ENCODE data around the gene ARL4D.
"Not testable (repeated sequence)": the region's sequence is repeated elsewhere in the genome, so short reads cannot be mapped to it uniquely, and the experiment has no call there.

The ARL4D gene

GRCh38 chr17:43400943-43401717 lies 2.3 kb downstream of the ARL4D start:
- no peak overlapping the region for H3K4me3 Mint-ChIP-seq
- DNase-seq (no peak), ATAC-seq (no peak)
- peaks cover 32% of the 10 kb centered on the region for H3K4me1 Mint-ChIP-seq
- H3K27me3 Mint-ChIP-seq, result no peaks in the 10 kb centered on the region
- no peak overlapping the region for H3K27ac Mint-ChIP-seq
- H3K9me3 Mint-ChIP-seq, result no peaks in the 10 kb centered on the region

DNA sequence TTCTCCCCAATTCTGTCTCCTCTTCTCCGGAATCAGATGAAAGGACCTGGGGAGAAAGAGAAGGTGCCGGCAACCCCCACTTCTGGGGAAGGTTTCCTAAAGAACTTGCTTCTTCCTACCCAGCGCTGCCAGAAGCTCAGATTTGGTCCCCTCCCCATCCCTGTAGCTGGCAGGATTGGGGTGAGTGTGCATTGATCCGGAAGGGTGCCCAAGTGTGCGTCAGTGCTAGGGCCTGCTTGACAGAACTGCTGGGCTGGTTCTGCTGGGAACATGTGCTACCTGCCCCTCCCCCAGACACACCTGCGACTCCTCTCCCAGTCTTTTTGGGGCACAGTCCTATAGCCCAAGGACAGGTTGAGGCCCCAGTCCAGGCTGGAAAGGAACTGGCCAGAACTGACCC lies 3.3 kb downstream of the ARL4D start:
- no peaks in the 10 kb centered on the region for H3K27me3 Mint-ChIP-seq
- H3K4me1 Mint-ChIP-seq, result peaks cover 32% of the 10 kb centered on the region
- H3K9me3 Mint-ChIP-seq, result no peaks in the 10 kb centered on the region
- DNase-seq (no peak), ATAC-seq (no peak)
- no peak overlapping the region for H3K4me3 Mint-ChIP-seq
- H3K27ac Mint-ChIP-seq, result no peak overlapping the region

- H3K27me3 Mint-ChIP-seq, result no peaks in the 10 kb centered on the region
- ATAC-seq, result no peak
- no peaks in the 10 kb centered on the region for H3K9me3 Mint-ChIP-seq
- no peak overlapping the region for H3K27ac Mint-ChIP-seq
- DNase-seq, result no peak
- H3K4me1 Mint-ChIP-seq, result peaks cover 32% of the 10 kb centered on the region
- H3K4me3 Mint-ChIP-seq, result no peak overlapping the region
Measured at GRCh38 chr17:43402567-43402966, 3.8 kb downstream of the ARL4D start.

- no peaks in the 10 kb centered on the region for H3K27me3 Mint-ChIP-seq
- H3K27ac Mint-ChIP-seq, result no peak overlapping the region
- no peaks in the 10 kb centered on the region for H3K9me3 Mint-ChIP-seq
- ATAC-seq (no peak), DNase-seq (no peak)
- no peak overlapping the region for H3K4me3 Mint-ChIP-seq
- peaks cover 23% of the 10 kb centered on the region for H3K4me1 Mint-ChIP-seq
Measured at GRCh38 chr17:43403846-43404245, 5.1 kb downstream of the ARL4D start.

DNA sequence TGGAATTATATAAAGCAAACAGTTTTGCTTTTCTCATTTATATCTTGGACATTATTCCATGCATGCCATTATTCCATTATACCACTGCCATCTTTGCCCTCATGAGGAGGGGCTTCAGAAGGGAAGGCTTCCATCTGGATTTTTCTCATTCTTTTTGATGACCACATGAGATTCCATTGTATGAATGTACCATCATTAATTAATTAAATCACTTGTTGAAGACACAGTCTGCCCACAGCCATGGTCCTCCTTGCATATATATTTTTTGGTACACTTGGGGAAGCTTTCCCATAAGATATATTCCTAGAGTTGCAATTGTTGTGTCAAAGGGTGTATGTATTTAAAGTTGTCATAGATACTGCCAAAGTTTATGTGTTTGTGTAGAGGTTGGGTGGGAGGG lies 7.1 kb downstream of the ARL4D start:
- DNase-seq, result no peak
- no peak overlapping the region for H3K4me3 Mint-ChIP-seq
- H3K4me1 Mint-ChIP-seq, result peaks cover 4% of the 10 kb centered on the region
- no peaks in the 10 kb centered on the region for H3K27me3 Mint-ChIP-seq
- ATAC-seq, result no peak
- H3K9me3 Mint-ChIP-seq, result no peaks in the 10 kb centered on the region
- no peak overlapping the region for H3K27ac Mint-ChIP-seq

DNA sequence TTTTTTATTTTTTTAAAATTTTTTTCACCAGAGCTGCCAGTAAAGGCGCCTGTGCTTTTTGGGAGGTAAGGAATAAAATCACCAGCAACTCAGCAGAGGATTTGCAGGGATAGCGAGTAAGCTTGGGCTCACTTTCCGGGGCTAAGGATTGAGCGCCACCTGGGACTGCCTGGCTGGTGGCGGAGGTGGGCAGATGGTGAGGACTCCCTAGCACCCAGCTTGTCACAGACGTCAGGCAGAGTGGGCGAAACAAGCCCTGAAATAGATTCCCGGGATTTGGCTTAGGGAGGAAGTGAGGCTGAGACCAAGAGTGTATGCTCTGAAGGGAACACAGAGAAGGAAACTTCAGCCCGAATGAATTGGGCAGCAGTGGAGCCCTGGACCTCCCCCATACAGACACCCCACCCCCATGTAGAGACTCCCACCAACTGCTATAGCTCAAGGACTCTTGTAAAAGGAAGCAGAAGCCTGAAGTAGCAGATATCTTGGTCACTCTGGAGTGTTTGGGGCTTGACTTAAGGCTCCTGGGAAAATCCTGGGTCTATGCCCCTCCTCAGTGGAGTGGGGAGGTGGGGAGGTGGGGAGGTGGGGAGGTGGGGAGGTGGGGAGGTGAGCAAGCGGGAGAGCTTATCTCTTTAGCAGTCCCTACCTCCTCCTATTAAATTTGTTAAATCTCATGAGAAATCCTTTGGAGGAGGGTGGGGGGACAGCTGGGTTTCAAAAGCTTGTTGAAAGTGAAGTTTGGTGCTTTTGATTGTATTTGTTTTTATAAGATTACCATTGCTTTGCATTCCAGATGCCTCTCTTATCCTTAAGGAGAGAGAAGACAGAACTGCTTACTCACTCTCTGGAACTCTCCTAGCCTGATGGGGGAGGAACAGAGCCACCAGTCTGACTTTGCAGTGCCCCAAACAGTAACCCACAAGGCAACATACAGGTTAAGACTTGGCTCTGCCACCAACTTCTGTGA lies 8.2 kb downstream of the ARL4D start:
- ATAC-seq (no peak), DNase-seq (no peak)
- peaks cover 8% of the 10 kb centered on the region for H3K27me3 Mint-ChIP-seq
- no peaks in the 10 kb centered on the region for H3K9me3 Mint-ChIP-seq
- no peak overlapping the region for H3K27ac Mint-ChIP-seq
- H3K4me3 Mint-ChIP-seq, result no peak overlapping the region
- H3K4me1 Mint-ChIP-seq, result no peaks in the 10 kb centered on the region

DNA sequence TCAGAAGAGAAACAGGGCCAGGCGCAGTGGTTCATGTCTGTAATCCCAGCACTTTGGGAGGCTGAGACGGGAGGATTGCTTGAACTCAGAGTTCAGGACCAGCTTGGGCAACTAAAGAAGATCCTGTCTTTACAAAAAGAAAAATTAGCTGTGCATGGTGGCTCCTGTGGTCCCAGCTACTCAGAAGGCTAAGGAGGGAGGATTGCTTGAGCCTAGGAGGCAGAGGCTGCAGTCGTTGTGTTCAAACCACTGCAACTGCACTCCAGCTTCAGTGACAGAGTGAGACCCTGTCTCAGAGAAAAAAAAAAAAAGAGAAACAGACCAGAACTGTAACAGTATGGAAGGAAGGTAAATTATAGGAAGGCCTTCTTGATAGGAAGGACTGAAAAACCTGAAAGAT lies 10.3 kb downstream of the ARL4D start:
- no peak overlapping the region for H3K4me3 Mint-ChIP-seq
- no peak overlapping the region for H3K27ac Mint-ChIP-seq
- no peaks in the 10 kb centered on the region for H3K4me1 Mint-ChIP-seq
- peaks cover 8% of the 10 kb centered on the region for H3K27me3 Mint-ChIP-seq
- H3K9me3 Mint-ChIP-seq, result no peaks in the 10 kb centered on the region
- no peak for ATAC-seq
- DNase-seq, result no peak

DNA sequence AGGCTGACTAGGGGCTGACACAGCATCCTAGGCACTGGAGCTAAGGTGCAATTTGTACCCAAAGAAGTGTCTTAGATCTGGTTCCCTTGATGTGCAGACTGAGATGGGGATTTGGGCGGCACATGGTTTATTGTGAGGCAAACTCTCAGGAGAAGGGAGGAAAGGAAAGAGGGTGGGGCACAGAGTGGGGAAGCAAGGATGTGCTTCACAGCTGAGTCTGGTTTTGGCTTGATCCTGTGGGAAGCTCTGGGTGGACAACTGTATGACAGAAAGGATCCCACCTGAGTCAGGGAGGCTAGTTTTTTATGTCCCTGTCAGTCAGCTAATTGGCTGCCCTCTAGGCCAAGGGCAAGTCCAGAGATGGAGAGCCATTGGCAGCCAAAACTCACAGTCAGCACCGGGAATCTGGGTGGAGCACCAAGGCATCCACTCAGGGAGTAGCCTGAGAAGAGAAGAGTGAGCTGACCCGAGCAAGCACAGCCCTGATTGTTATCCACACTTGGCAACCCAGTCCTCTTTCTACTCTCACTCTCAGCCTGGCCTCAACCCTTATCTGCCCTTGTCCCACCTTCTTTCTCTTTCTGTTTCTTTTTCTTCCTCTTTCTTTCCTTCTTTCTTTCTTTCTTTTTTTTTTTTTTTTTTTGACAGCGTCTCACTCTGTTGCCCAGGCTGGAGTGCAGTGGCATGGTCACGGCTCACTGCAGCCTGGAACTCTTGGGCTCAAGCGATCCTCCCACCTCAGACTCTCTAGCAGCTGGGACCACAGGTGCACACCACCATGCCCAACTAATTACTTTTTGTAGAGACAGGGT lies 12.0 kb downstream of the ARL4D start:
- Mint-ChIP-seq H3K4me3 (no peak overlapping the region), H3K4me1 (no peaks in the 10 kb centered on the region), H3K9me3 (no peaks in the 10 kb centered on the region), H3K27me3 (peaks cover 20% of the 10 kb centered on the region), H3K27ac (peak overlapping the region in 1 of 2 donors; percentile 95)
- ATAC-seq (no peak), DNase-seq (no peak)

DNA sequence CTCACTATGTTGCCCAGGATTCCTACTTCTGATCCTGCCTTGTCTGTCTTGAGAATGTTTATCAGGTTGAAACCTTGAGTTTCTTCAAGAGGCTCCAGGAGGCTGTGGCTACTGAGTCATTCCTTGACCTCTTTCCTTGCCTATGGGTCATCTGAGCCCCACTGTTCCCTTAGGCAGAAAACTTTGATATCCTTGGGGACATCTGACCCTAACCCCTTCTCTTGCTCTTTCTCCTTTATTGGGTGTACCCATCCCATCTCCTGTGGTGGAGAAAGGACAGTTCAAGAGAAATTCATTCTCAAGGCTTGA lies 12.5 kb downstream of the ARL4D start:
- no peak overlapping the region for H3K27ac Mint-ChIP-seq
- no peaks in the 10 kb centered on the region for H3K4me1 Mint-ChIP-seq
- no peak overlapping the region for H3K4me3 Mint-ChIP-seq
- ATAC-seq (no peak), DNase-seq (no peak)
- peaks cover 23% of the 10 kb centered on the region for H3K27me3 Mint-ChIP-seq
- H3K9me3 Mint-ChIP-seq, result no peaks in the 10 kb centered on the region

- no peak overlapping the region for H3K27ac Mint-ChIP-seq
Measured at GRCh38 chr17:43411749-43412148, 13.0 kb downstream of the ARL4D start.

GRCh38 chr17:43412166-43412565 lies 13.4 kb downstream of the ARL4D start:
- H3K27ac Mint-ChIP-seq, result no peak overlapping the region
- no peak for ATAC-seq

More at GRCh38 chr17:43411749-43412148, 13.0 kb downstream of the ARL4D start:
- DNase-seq, result no peak
- Mint-ChIP-seq H3K4me1 (no peaks in the 10 kb centered on the region), H3K9me3 (no peaks in the 10 kb centered on the region), H3K4me3 (no peak overlapping the region), H3K27me3 (peaks cover 27% of the 10 kb centered on the region)
- ATAC-seq, result no peak

DNA sequence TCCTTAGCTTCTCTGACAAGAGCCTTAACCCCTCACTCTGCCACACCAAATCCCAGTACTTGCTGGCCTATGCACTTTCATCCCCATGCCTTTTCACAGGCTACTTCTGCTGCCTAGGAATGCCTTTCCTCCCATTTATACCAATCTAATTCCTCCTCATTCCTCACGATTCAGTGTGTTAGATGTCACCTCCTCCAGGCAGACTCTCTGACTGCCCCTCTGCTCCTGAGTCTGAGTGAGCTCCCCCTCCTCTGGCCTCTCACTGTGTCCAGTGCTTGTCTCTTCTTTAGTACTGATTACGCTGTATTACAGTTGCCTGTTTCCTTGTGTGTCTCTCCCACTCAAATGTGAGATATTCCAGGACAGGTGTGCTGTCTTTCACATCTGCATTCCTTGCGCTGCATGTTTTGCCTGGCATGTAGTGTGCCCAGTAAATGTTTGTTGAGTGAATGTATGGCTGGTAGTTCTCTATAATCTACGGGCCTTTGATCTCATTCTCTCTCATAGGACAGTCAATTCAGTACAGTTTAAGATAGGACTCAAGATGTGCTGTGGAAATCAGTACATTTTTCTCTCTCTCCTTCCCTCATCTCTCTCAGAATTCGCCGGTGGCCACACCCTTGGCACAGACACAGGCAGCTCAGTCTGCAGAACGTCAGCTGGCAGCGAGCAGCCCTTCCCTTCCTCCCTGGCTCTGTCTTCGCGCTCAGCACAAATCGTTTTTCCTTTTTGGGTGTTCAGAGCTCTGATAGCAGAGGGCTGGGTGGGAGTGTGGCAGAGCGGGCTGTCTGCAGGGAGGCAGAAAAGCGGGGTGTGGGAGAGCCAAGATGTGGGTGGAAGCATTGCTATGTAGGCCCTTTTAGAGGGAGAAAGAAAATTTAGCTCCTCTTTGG lies 18.5 kb downstream of the ARL4D start:
- ATAC-seq (no peak), DNase-seq (no peak)
- Mint-ChIP-seq H3K27ac (no peak overlapping the region), H3K4me3 (no peak overlapping the region), H3K27me3 (peaks cover 28% of the 10 kb centered on the region), H3K4me1 (no peaks in the 10 kb centered on the region), H3K9me3 (no peaks in the 10 kb centered on the region)

More at GRCh38 chr17:43412166-43412565, 13.4 kb downstream of the ARL4D start:
- no peak overlapping the region for H3K4me3 Mint-ChIP-seq
- DNase-seq, result no peak
- H3K9me3 Mint-ChIP-seq, result no peaks in the 10 kb centered on the region
- peaks cover 32% of the 10 kb centered on the region for H3K27me3 Mint-ChIP-seq
- H3K4me1 Mint-ChIP-seq, result no peaks in the 10 kb centered on the region

- no peak for ATAC-seq
Measured at GRCh38 chr17:43418441-43419374, 19.9 kb downstream of the ARL4D start.

DNA sequence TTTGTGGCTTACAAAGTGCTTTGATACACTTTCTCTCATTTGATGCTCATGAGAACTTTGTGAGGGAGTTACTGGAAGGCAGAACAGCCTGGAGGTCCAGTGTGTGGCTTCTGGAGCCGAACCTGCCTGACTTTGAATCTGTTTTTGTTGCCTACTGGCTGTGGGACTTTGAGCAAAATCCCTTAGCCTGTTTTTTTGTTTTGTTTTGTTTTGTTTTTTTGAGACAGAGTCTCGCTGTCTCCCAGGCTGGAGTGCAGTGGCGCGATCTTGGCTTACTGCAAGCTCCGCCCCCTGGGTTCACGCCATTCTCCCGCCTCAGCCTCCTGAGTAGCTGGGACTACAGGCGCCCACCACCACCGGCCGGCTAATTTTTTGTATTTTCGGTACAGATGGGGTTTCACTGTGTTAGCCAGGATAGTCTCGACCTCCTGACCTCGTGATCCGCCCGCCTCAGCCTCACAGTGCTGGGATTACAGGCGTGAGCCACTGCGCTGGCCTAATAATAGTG lies 20.6 kb downstream of the ARL4D start:
- peaks cover 34% of the 10 kb centered on the region for H3K27me3 Mint-ChIP-seq
- not testable (repeated sequence) for H3K4me1 Mint-ChIP-seq, ATAC-seq, DNase-seq, H3K9me3 Mint-ChIP-seq, H3K4me3 Mint-ChIP-seq, H3K27ac Mint-ChIP-seq

More at GRCh38 chr17:43418441-43419374, 19.9 kb downstream of the ARL4D start:
- Mint-ChIP-seq H3K27ac (peak overlapping the region in 1 of 2 donors; percentile 68), H3K27me3 (peaks cover 28% of the 10 kb centered on the region), H3K9me3 (no peaks in the 10 kb centered on the region), H3K4me3 (no peak overlapping the region), H3K4me1 (no peaks in the 10 kb centered on the region)
- DNase-seq, result no peak
